PFSK-1 (cell line): Measurements from ENCODE around the gene CDK7.

Experiments
- FOXP2 ChIP-seq: optimal IDR thresholded peaks from 2 replicates; pipeline ENCODE3; 2011; ENCODE audit warnings: borderline replicate concordance, control low read depth, inconsistent platforms; ENCODE audit not compliant: insufficient read depth; ENCODE audit errors: extremely low read length, extremely low read depth
- POLR2AphosphoS5 ChIP-seq: IDR thresholded peaks from 2 replicates; pipeline ENCODE4 v1.6.1; 2012; ENCODE audit warnings: low read depth, mild to moderate bottlenecking, control low read depth, low read length, moderate library complexity
- SIN3A ChIP-seq: IDR thresholded peaks from 2 replicates; pipeline ENCODE4 v1.6.1; 2012; ENCODE audit warnings: mild to moderate bottlenecking, low read length, moderate library complexity, borderline replicate concordance; ENCODE audit not compliant: insufficient read depth
- TAF1 ChIP-seq: IDR thresholded peaks from 2 replicates; pipeline ENCODE4 v1.6.1; 2012; ENCODE audit warnings: low read length, control low read depth, borderline replicate concordance; ENCODE audit not compliant: insufficient read depth
- TF ChIP-seq, protein P1 (sequence below), 2 experiments: IDR thresholded peaks; 2 replicates each; pipeline versions ENCODE4 v1.6.1 to v1.8.0; 2011 to 2012; ENCODE audit warnings: low read depth in 2 of 2, low read length in 2 of 2, control low read depth in 1 of 2, inconsistent platforms in 1 of 2, mild to moderate bottlenecking in 1 of 2, moderate library complexity in 1 of 2; ENCODE audit not compliant: insufficient read depth in 1 of 2

The CDK7 gene

DNA sequence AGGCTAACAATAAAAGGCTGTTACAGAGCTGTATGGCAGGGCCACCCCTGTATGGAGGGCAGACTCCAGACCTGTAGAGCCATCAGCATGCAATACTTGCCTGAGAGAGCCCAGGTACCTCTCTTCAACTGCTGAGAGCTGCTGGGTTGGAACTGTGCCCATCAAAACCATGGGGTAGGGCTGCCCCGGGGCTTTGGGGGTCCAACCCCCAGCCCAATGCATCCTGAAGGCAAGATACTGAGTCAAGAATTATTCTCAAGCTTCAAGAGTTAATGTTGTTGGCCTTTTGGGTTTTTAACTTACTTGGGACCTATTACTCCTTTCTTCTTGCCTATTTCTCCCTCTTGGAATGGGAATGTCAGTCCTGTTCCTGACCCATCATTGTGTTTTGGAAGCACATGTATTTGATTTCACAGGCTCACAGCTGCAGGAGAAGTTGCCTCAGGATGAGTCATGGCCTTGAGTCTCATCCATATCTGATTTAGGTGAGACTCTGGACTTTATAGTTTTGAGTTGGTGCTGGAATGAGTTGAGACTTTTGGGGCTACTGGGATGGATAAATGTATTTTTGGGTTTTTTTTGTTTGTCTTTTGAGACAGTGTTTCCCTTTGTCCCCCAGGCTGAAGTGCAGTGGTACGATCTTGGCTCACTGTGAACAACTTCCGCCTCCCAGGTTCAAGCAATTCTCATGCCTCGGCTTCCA, 21.0 kb upstream of the CDK7 start:
- TF ChIP-seq SIN3A = no peak
- no peak for TF ChIP-seq POLR2AphosphoS5
- no peak for TF ChIP-seq FOXP2

DNA sequence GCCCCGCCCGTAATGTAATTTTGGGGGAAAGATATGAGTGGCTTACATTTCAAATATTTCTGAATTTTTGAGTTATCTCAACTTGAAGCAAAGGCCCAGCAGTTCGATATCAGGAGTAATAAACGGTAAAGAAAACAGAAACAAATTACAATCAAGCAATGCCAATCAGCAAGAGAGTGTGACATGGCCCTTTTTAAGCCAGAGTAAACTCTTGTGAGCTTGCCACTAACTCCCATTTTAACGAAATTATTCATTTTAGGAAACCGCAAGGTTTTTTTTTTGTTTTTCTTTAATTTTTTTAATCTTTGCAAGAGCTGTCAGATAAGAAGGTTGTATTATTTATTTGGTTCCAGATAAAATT, 17.6 kb upstream of the CDK7 start:
- TF ChIP-seq TAF1 = no peak
- TF ChIP-seq FOXP2 = no peak
- TF ChIP-seq, protein P1, sequence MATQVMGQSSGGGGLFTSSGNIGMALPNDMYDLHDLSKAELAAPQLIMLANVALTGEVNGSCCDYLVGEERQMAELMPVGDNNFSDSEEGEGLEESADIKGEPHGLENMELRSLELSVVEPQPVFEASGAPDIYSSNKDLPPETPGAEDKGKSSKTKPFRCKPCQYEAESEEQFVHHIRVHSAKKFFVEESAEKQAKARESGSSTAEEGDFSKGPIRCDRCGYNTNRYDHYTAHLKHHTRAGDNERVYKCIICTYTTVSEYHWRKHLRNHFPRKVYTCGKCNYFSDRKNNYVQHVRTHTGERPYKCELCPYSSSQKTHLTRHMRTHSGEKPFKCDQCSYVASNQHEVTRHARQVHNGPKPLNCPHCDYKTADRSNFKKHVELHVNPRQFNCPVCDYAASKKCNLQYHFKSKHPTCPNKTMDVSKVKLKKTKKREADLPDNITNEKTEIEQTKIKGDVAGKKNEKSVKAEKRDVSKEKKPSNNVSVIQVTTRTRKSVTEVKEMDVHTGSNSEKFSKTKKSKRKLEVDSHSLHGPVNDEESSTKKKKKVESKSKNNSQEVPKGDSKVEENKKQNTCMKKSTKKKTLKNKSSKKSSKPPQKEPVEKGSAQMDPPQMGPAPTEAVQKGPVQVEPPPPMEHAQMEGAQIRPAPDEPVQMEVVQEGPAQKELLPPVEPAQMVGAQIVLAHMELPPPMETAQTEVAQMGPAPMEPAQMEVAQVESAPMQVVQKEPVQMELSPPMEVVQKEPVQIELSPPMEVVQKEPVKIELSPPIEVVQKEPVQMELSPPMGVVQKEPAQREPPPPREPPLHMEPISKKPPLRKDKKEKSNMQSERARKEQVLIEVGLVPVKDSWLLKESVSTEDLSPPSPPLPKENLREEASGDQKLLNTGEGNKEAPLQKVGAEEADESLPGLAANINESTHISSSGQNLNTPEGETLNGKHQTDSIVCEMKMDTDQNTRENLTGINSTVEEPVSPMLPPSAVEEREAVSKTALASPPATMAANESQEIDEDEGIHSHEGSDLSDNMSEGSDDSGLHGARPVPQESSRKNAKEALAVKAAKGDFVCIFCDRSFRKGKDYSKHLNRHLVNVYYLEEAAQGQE (IDR thresholded peaks at IDR 0.05; ENCODE audit: insufficient read depth in 1 of 2, low read depth in 2 of 2, low read length in 2 of 2) = no peak
- TF ChIP-seq SIN3A = no peak
- no peak for TF ChIP-seq POLR2AphosphoS5

GRCh38 chr5:69217548-69218526, 16.8 kb upstream of the CDK7 start:
- TF ChIP-seq SIN3A = 0 out of 2 replicates have a peak, but pooled peaks have one; percentile 20
- peak; percentile 78; the same call in 1 of the 2 replicates for TF ChIP-seq POLR2AphosphoS5
- no peak for TF ChIP-seq FOXP2
- no peak; the same call in 1 of the 2 replicates for TF ChIP-seq TAF1

- TF ChIP-seq FOXP2 (no peak), POLR2AphosphoS5 (no peak), TAF1 (no peak), SIN3A (no peak)
- TF ChIP-seq, protein P1 (IDR thresholded peaks at IDR 0.05; ENCODE audit: insufficient read depth in 1 of 2, low read depth in 2 of 2, low read length in 2 of 2) = no peak
These were observed 14.7 kb upstream of the CDK7 start for GRCh38 chr5:69219939-69220338.

GRCh38 chr5:69224520-69224919, 10.2 kb upstream of the CDK7 start:
- TF ChIP-seq SIN3A = no peak
- no peak for TF ChIP-seq POLR2AphosphoS5
- no peak for TF ChIP-seq TAF1
- TF ChIP-seq FOXP2 = no peak
- TF ChIP-seq, protein P1 (IDR thresholded peaks at IDR 0.05; ENCODE audit: insufficient read depth in 1 of 2, low read depth in 2 of 2, low read length in 2 of 2) = no peak
